CD4-positive, alpha-beta T cell treated with Interleukin-10 for 1 hour (primary cell): Measurements from ENCODE around the gene ZBTB25.

Experiments used
- DNase-seq: peaks from one replicate; pipeline ENCODE4 v3.0.0-alpha.2; 2020

The ZBTB25 gene

GRCh38 chr14:64475585-64476273 is 27.9 kb downstream of the ZBTB25 start:
- DNase-seq, result no peak

DNA sequence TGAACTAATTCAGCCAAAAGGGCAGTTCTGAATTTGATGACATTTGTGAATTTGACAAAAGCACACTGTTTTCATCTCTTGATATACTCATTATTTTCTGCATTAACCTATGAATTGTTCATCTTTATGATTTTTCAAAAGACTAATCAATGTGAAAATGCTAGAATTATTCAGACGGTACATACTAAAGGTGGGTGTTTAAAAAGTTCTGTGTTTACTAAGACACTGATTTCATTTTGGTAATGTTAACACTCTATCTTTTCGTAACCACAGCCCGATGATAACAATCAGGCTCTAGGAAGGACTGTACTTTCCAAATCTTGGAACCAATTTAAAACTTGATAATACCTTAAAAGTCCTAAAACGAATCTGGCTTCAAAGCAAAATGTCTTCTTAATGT is 28.9 kb downstream of the ZBTB25 start:
- DNase-seq, result no peak

- DNase-seq, result no peak
Observed at GRCh38 chr14:64474041-64474440, 29.6 kb downstream of the ZBTB25 start.

DNA sequence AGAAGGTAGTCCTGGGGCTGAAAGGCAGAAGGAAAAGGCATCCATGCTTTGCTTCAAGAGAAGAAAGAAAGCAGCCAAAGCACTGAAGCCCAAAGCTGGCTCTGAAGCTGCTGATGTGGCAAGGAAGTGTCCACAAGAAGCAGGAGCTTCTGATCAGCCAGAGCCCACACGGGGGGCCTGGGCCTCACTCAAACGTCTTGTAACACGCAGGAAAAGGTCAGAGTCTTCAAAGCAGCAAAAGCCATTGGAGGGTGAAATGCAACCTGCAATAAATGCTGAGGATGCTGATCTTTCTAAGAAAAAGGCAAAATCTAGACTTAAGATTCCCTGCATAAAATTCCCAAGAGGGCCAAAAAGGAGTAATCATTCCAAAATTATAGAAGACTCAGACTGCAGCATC is 35.2 kb downstream of the ZBTB25 start:
- DNase-seq, result no peak

GRCh38 chr14:64467566-64467965 is 36.1 kb downstream of the ZBTB25 start:
- no peak for DNase-seq

DNA sequence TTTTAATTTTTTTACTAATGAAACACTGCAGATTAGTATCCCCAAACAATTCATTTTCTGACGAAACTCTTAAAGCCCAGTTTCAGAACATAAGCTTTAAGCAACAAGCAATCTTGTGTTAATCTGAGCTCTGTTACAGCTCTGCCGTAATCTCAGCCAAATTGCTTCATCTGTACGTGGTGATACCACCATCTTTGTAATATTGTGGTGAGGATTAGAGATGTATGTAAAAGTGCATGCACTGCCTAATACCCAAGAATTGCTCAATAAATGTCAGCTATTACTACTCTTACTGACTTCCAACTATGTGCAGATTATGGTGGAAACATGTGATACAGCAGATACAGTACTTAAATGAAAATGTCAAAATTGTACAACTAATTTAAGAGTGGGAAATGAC is 36.5 kb downstream of the ZBTB25 start:
- DNase-seq, result no peak

- no peak for DNase-seq
Observed at GRCh38 chr14:64465831-64466554, 37.6 kb downstream of the ZBTB25 start.

- DNase-seq, result peak; percentile 78
Observed at GRCh38 chr14:64465191-64465822, 38.3 kb downstream of the ZBTB25 start, which contains the start of gene AKAP5. Gene AKAP5, plus strand, starts transcription at chr14:64465499. Its CDS starts 2,896 bp downstream, at chr14:64468395.

GRCh38 chr14:64464651-64465050 is 39.0 kb downstream of the ZBTB25 start:
- no peak for DNase-seq

DNA sequence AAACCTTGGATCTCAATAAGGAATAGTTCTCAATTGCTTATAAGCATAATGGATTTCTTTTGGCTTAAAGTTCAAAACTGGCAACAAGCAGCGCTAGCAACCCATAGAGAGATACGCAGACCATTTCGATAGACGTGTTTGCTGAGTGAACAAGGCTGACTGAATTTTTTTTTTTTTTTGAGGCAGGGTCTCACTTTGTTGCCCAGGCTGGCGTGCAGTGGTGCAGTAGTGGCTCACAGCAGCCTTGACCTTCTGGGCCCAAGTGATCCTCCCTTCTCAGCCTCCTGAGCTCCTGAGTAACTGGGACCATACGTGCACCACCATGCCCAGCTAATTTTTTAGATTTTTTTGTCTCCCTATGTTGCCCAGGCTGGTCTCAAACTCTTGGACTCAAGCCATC is 39.8 kb downstream of the ZBTB25 start:
- no peak for DNase-seq

GRCh38 chr14:64463195-64463594 is 40.4 kb downstream of the ZBTB25 start:
- no peak for DNase-seq

GRCh38 chr14:64461221-64461620 is 42.4 kb downstream of the ZBTB25 start:
- no peak for DNase-seq

DNA sequence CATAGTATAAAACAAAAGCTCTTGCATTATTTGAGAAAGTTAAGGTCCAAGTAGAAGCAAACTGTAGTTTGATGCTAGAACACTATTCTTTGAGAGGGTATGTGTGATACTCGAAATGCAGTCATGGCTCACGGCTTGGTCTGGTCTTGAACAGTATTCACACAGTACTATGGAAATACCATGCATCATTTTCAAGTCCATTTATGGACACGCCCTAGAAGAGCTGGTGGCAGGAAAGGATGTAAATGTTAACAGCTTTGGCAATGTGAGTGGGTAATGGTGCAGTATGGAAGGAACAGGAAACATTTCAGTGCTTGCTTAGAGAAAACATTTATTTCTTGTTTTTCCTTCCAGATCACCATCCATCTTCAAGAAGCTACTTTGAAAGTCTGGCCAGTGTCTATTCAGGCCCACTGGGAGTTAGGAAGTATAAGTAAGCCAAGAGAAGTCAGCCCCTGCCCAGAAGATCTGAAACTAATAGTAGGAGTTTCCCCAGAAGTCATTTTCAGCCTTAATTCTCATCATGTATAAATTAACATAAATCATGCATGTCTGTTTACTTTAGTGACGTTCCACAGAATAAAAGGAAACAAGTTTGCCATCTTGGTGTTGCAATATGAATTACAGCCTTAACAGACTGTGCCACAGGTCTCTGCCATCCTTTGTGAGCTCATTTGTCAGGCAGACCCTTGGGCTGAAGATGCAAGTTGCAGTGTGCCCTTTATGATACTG is 44.1 kb downstream of the ZBTB25 start:
- no peak for DNase-seq

GRCh38 chr14:64454671-64455070 is 49.0 kb downstream of the ZBTB25 start:
- no peak for DNase-seq

GRCh38 chr14:64450255-64450654 is 53.4 kb downstream of the ZBTB25 start:
- no peak for DNase-seq

- DNase-seq, result peak; percentile 25
Observed at GRCh38 chr14:64447876-64448670, 55.6 kb downstream of the ZBTB25 start.

GRCh38 chr14:64444984-64445845 is 58.4 kb downstream of the ZBTB25 start:
- DNase-seq, result peak; percentile 73

DNA sequence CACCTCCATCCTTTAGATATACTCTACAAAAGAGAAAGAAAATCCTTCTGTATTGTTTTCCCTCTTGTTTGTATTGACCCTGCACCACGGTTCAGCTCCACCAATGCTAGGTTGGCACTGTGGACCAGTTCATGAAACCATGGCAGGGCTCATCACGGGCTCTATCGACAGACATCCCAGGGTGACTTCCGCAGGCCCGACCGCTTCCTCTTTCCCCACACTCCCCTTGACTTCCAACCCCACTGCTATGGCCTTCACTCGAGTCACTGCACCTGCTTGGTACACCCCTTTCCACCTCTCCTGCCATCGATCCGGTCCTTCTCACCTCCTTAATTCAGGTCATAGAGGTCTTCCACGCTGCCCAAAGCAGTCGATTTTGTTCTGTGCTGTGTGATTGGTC is 59.5 kb downstream of the ZBTB25 start:
- no peak for DNase-seq

GRCh38 chr14:64442300-64442988 is 61.2 kb downstream of the ZBTB25 start:
- no peak for DNase-seq

DNA sequence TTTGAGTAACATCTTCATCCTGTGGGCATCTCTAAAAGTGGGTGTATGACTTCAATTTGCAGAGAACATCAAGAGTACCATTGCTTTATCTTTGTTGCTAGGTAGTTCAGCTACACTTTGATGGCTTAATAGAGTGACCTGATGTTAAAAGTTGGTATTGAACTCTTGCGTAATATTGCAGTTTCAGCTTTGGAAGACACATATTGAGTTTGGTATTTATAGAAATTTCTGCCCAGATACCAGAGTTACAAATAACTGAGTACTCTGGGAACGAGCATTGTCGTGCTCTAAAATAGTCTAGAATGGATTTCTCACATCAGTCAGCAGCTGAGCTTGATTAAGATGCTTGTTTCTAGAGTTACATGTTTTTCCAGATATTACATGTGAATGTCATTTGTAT is 63.1 kb downstream of the ZBTB25 start:
- DNase-seq, result no peak

DNA sequence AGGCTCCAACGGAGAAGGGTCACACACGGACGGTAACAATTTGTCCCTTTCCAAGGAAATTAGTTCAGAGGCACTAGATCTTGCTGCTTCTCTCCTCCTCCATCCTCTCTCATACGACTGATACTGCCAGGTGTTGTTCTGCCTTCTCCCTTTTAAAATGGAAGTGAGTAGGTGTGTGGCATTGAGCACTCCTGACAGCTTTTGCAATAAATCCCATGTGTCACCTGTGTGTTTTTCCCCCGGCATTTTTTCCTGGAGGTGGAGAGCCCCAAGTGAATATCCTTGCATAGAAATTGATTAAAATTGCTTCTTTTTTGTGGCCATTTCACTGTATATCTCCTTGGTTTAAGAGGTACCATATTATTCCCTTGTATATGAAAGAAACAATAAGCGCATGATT is 64.5 kb downstream of the ZBTB25 start:
- DNase-seq, result no peak
